GM12801 (cell line): ENCODE measurements around the gene CCDC188.

Experiments
- CTCF ChIP-seq: IDR thresholded peaks from one replicate; pipeline ENCODE4 v1.5.1; 2011; ENCODE audit warnings: control low read depth; ENCODE audit not compliant: insufficient read length; ENCODE audit errors: extremely low read depth

CCDC188 gene

GRCh38 chr22:20183101-20183500 lies 32.2 kb upstream of the CCDC188 start:
- no peak for TF ChIP-seq CTCF

DNA sequence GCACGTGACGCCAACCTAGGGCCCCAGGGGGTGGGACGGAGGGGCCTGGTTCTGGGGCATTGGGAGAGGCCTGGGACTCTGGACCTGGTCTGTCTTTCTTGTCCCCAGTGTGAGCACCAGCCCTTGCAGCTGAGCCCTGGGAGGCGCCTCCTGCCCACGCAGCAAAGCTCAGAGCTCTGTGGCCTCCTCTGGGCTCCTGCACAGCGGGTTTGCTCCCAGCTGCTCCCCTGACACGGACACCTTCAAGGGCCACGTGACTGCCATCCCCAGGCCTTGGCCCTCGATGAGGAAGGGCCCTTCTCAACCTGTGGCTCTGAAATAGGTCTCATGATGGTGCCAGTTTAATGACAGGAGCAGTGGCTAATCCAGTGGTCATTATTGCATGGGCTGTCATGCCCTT lies 31.5 kb upstream of the CCDC188 start:
- TF ChIP-seq CTCF, result no peak

DNA sequence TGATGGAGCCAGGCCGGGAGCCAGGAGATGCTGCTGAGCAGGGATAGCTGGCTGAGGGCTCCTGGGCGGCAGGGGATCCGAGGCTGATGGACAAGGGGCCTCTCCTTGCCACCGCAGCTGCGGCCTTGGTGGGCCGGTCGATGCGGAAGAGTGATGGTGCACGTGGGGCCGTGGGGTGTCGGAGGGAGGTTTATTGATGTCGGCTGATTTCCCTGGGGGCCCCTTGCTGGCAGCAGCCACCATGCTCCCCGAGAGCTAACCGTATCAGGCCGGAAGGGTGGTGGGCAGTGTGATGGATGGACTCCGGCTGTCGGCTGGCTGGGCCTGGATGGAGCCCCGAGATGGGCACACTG lies 31.0 kb upstream of the CCDC188 start:
- TF ChIP-seq CTCF, result no peak

DNA sequence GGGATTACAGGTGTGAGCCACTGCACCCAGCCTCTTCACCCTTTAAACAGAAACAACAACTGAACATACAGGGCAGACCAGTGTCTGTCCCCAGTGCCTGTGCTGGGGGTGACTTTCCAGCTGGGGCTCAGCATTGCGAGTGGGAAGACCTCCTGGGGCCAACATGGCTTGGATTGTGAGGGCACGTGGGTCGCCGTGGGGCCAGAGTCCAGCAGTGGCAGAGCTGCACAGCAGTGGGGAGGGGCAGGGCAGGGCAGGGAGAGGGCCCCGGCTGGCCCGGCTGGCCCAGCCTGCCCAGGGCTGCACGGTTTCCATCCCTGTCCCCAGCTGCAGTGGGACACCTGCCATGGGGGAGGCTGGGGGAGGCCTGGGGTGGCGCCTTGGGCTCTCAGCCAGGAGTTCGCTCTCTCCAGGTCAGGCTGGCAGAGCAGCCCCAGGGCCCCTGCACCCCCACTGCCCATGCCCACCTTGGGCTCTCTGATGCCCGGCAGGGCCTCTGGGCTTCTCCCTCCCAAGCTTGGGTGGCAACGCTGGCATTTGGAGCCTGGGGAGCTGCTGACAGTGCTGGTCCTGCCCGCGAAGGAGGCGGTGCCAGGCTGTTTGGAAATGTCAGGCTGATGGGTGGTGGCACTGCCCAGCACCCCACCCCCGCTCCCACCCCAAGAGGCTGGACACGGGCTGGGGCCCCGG lies 30.5 kb upstream of the CCDC188 start:
- no peak for TF ChIP-seq CTCF

DNA sequence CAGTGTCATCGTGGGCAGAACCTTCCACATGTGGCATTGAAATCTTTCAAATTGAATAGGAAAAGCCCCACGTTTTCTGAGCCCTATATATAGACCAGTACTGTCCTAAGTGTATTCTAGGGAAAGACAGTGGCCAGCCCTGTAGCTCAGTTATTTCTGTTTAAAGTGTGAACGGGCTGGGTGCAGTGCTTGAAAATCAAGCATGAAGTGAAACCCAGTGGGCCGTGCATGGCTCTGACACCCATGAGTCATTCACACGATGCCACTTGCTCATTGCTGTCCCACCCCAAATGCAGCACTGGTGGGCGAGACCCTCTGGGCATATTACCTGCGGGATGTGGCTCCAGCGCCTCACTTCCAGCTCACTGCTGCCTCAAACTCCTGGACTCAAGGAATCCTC lies 29.8 kb upstream of the CCDC188 start:
- no peak for TF ChIP-seq CTCF

- no peak for TF ChIP-seq CTCF
Measured at GRCh38 chr22:20180245-20180630, 29.4 kb upstream of the CCDC188 start.

DNA sequence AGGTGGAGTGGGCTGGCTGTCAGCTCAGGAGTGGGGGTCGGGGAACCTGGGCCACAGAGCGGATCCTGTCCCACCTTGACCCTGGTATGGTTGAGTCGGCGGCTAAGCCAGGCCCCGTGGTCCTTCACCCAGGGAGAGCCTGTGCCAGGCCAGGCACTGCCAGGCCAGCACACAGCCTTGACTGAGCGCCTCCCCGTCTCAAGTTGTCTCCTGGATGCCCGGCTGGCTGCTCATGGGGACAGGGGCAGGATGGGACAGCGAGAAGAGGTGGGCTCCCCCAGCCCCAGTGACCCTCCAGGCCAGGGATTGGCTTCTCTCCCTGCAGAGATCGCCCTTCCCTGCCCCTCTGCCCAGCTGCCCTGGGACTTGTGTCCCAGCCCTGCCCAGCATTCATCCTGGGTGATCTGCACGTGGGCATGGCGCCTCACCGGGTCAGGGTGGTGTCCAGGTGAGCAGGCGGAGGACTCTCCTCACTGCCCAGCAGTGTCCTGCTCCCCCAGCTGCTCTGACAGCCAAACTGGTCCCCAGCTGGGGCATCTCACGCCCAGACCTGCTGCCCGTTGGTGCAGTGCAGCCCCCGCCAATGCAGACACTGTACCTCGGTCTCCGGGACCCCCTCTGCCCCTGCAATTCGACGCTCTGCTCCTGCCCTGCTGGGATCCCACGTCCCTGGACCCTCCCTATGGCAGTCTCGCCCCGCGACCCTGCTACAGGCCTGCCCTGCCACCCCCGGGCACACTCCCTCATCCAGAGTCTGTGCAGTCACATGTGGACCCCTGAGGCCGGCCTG lies 28.8 kb upstream of the CCDC188 start:
- TF ChIP-seq CTCF, result no peak
